ENCODE measurements around the gene NUP160.
"Not testable (repeated sequence)": the region's sequence is repeated elsewhere in the genome, so short reads cannot be mapped to it uniquely, and the experiment has no call there.

NUP160 gene

DNA sequence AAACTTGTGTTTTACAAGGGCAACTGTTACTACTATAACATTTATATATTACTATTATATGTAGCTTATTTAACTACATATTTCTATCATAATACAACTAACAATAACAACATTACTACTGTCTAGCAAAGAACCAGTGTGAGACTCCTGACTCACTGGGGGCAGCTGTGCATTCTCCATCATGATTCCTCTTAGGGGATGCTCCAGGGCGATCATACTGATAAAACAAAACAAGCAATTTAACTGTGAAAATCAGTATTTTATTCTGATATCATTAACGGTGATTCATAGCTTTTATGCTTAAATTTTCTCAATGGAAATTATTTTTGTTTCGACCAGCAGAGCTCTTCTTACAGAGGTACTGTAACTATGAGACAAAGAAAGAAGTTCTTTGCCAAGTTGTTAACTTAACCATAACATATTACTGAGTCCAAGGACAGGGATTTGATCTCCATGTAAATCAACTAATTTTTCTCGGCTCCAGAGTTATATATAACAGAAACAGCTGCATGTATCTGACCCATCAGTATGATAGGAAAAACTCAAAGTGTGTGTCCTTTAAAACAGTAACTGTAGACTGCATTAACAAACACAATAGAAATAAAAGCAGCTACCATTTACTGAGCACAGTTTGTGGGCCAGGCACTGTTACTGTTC, 56.2 kb downstream of the NUP160 start:
- DNase-seq (ENCODE audit: low read depth in 2 of 2): no peak

DNA sequence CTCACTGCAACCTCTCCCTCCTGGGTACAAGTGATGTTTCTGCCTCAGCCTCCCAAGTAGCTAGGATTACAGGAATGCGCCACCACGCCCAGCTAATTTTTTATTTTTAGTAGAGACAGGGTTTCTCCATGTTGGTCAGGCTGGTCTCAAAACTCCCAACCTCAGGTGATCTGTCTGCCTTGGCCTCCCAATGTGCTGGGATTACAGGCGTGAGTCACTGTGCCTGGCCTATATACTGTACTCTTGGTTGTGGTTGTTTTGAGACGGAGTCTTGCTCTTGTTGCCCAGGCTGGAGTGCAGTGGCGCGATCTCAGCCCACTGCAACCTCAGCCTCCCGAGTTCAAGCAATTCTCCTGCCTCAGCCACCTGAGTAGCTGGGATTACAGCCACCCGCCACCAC, 58.1 kb downstream of the NUP160 start:
- DNase-seq (ENCODE audit: low read depth in 2 of 2): not testable (repeated sequence)

DNA sequence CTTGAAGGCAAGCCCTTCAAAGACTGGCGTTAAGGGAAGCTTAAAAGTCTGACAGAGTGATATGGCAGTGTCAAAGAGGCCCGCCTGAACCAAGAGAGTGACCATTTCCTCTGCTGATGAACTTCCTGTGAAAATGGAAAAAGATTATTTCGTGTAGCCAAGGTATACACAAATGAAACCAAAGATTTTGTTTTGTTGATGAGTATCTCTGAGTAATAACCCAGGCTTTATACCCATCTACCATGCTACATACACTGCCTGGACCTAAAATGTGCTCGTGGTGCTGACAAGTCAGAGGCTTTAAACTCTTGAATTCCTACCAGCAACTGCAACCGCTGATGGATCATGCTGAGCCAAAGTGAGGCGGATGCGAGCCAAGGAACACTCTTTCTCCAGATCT, 60.0 kb downstream of the NUP160 start:
- no peak for DNase-seq (ENCODE audit: low read depth in 2 of 2)

GRCh38 chr11:47786373-47786772, 61.8 kb downstream of the NUP160 start:
- DNase-seq (ENCODE audit: low read depth in 2 of 2): no peak

DNA sequence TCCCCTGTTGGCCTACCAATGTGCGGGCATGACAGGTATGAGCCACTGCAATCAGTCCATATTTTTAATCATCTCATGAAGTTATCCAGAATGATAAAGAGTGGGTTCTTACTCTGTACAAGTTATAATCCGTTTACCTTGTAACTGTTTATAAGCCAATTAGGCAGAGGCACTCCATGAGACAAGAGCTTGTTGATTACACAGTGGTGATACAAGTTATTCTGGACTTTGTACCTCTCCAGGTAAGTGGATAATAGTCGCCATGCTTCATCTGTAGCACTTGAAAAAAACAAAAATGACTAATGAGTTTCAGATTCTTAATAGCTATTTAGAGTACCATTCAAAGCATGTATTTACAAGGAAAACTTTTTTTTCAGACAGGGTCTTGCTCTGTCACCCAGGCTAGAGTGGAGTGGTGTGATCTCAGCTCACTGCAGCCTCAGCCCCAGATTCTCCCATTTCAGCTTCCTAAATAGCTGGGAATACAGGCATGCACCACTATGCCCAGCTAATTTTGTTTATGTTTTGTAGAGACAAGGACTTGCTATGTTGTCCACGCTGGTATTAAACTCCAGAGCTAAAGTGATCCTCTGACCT, 63.3 kb downstream of the NUP160 start:
- no peak for DNase-seq (ENCODE audit: low read depth in 2 of 2)

DNA sequence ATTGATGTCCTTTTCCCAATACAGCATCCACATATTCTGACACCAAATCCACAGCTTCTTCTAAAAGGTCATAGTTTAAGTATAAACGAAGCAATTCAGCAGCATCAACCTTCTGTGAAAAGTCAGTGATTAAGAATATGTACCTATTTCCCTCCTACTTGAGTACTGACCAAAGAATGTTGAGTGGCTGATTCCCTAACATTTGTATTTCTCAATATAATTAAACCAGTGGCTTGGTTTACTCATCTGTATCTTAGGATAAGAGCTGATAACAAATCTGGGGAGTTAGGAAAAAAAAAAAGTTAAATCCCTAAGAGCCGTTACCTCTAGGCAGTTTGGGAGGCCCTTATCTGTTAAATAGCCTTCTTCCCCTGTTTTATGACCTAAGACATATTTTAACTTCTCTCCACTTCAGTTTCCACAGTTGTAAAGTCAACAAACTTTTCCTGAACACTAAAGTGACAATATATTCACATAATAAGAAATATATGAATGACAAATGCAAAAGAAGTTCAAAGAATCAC, 65.0 kb downstream of the NUP160 start:
- no peak for DNase-seq (ENCODE audit: low read depth in 2 of 2)

DNA sequence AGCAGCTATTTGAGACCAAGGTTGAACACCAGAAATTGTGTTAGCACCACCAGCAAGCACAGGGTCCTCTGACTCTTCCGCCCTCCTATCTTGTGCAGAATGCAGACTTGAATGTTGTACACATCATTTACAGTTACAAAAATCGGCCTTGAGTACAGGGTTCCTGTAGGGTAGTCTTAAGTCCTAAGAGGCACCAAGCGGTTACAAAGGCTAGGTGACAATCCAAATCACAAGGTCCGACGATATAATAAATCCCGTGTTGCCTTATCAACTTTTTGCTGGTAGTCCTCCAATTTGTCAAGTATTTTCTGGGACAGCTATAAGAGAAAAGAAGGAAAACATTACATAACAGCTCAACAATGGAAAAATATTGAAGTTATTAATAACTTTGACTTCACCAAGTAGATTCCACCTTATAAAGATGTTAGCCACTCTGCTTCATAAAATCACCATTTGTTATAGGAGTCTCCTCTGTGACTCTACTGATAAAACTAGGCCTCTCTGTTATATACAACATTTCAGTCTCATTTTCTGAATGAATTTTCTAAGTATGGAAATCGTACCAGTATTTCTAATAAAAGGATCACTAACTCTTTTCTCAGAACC, 69.2 kb downstream of the NUP160 start:
- no peak for DNase-seq (ENCODE audit: low read depth in 2 of 2)

GRCh38 chr11:47775240-47775869, 72.8 kb downstream of the NUP160 start:
- DNase-seq (ENCODE audit: low read depth in 2 of 2): no peak

DNA sequence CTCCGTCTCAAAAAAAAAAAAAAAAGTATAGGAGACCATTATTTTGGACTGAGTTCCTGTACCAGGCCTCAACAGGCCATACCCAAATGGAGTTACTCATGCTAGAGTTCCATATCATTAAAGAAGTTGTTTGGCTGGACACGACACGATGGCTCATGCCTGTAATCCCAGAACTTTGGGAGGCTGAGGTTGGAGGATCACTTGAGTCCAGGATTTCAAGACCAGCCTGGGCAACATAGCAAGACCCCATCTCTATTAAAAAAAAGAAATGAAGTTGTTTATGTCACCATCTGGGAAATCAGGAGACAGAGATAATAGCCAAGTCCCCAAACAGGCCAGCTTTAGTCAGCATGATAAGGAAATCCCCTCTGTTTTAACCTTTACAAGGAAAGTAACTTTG, 74.3 kb downstream of the NUP160 start:
- DNase-seq (ENCODE audit: low read depth in 2 of 2): no peak

DNA sequence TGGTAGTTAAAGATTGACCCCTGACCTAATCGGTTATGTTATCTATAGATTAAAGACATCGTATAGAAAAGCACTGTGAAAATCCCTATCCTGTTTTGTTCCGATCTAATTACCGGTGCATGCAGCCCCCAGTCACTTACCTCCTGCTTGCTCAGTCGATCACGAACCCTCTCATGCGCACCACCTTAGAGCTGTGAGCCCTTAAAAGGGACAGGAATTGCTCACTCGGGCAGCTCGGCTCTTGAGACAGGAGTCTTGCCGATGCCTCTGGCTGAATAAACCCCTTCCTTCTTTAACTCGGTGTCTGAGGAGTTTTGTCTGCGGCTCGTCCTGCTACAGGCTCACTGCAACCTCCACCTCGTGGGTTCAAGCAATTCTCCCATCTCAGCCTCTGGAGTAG, 78.6 kb downstream of the NUP160 start:
- not testable (repeated sequence) for DNase-seq (ENCODE audit: low read depth in 2 of 2)

- DNase-seq (ENCODE audit: low read depth in 2 of 2): peak in 1 of 2 experiments; percentile 11
These were observed 80.0 kb downstream of the NUP160 start for GRCh38 chr11:47768101-47768612.

- DNase-seq (ENCODE audit: low read depth in 2 of 2): peak; percentile 61 to 72
These were observed 81.5 kb downstream of the NUP160 start for GRCh38 chr11:47766509-47767227.

DNA sequence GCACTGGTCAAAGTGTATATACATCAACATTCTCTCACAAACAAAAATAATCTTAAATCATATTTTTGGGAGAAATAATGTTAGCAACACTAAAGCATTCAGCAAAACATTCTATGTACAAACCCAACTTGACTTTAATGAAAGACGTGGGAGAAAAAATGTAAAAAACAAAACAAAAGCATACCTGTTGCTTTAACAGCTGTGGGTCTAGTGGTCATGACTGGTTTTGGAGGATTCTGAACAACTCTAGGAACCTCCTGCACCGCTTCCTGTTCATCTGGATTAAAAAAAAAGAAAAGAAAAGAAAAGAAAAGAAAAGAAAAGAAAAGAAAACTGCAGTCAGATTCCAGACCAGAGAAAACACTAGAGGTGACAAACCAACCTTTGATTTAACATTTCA, 83.1 kb downstream of the NUP160 start:
- DNase-seq (ENCODE audit: low read depth in 2 of 2): no peak

GRCh38 chr11:47759291-47759690, 88.9 kb downstream of the NUP160 start:
- not testable (repeated sequence) for DNase-seq (ENCODE audit: low read depth in 2 of 2)

DNA sequence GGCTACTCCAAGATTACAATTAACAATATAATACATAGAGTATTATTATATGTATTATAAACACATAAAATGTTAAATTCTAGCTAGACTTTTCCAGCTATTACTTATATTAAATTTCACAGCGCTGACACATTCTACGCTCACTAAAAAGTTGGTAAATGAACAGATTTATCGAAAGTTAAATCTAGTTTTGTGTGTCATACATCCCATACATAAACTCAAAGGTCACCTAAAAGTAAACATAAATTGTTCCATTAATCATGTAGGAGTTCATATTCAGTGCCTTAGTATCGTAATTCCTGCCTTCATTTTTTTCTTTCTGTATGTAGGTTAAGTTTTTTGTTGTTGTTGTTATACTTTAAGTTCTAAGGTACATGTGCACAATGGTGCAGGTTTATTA, 91.9 kb downstream of the NUP160 start:
- DNase-seq (ENCODE audit: low read depth in 2 of 2): no peak

- DNase-seq (ENCODE audit: low read depth in 2 of 2): no peak
These were observed 97.4 kb downstream of the NUP160 start for GRCh38 chr11:47750725-47751124.

DNA sequence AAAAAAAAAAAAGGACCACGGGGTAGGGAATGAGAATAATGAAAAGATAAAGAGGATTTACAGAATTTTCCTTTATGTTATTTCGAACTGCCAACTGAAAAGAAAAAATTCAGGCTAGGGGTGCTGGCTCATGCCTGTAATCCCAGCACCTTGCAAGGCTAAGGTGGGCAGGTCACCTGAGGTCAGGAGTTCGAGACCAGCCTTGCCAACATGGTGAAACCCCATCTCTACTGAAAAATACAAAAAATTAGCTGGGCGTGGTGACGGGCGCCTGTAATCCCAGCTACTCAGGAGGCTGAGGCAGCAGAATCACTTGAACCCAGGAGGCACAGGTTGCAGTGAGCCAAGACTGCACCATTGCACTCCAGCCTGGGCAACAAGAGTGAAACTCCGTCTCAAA, 105.7 kb downstream of the NUP160 start:
- DNase-seq (ENCODE audit: low read depth in 2 of 2): not testable (repeated sequence)

GRCh38 chr11:47737817-47738216, 110.3 kb downstream of the NUP160 start:
- DNase-seq (ENCODE audit: low read depth in 2 of 2): not testable (repeated sequence)

- DNase-seq (ENCODE audit: low read depth in 2 of 2): no peak
These were observed 115.9 kb downstream of the NUP160 start for GRCh38 chr11:47732271-47732670.

- DNase-seq (ENCODE audit: low read depth in 2 of 2): no peak
These were observed 116.7 kb downstream of the NUP160 start for GRCh38 chr11:47731475-47731874.

All from stimulated activated CD4-positive, alpha-beta T cell treated with anti-CD3 and anti-CD28 coated beads, Interleukin-12 subunit alpha, Interleukin-12 subunit beta, amount 100 ng/mL, for 24 hours (primary cell).